ENCODE measurements around the gene AGTR1.

- no peak for TF ChIP-seq MAX (IDR thresholded peaks at IDR 0.05)
- TF ChIP-seq CTCF (IDR thresholded peaks at IDR 0.05; ENCODE audit: low read depth, low read length, missing input control) = no peak
- TF ChIP-seq EGR1 (IDR thresholded peaks at IDR 0.05; ENCODE audit: low read depth in 2 of 2) = no peak
- TF ChIP-seq FOXA1 (IDR thresholded peaks at IDR 0.05) = no peak
- no peak for TF ChIP-seq REST (IDR thresholded peaks at IDR 0.05)
Observed at GRCh38 chr3:148746053-148746452, 48.4 kb downstream of the AGTR1 start.
